Right kidney (tissue), 1 donor: ENCODE data around the gene ABCC10.
"Not testable (repeated sequence)": the region's sequence is repeated elsewhere in the genome, so short reads cannot be mapped to it uniquely, and the experiment has no call there.

ENCODE experiments used
- DNase-seq: peaks from one replicate; pipeline ENCODE4 v3.0.0-alpha.2; 2016

The ABCC10 gene

DNA sequence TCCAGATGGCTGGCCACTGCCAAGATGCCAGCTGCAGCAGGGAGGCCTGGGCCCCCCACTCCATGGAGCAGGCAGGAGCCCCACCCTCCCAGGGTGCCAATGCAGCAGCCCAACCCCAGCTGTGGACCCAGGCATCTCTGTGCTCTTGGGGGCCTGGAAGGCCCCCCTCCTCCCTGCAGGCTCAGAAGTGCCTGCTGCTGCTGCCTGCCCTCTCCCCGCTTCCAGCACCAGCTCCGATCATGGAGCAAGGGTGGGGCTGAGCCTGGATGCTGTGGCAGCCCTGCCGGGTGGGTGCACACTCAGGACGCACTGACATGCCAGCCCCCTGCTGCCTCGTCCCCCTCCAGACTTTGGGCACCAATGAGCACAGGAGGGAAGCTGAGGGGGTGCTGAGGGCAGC, 14.8 kb upstream of the ABCC10 start:
- DNase-seq, result no peak

DNA sequence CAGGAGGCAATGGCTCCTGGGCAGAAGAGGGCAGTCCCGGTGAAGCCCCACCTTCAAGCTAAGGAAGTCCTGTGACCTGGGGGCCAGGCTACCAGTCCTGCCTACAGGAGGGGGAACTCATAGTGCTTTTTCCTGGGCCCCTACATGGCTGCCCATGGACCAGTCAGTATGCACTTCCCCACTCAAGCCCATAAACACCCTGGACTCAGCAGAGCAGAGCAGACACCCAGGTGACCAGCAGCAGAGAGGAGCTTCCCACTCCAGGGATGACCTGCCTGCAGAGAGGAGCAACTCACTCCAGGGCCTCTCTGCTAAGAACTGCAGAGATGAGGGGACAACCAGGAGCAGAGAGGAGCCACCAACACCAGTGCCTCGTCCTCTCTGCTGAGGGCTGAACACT, 14.3 kb upstream of the ABCC10 start:
- no peak for DNase-seq

DNA sequence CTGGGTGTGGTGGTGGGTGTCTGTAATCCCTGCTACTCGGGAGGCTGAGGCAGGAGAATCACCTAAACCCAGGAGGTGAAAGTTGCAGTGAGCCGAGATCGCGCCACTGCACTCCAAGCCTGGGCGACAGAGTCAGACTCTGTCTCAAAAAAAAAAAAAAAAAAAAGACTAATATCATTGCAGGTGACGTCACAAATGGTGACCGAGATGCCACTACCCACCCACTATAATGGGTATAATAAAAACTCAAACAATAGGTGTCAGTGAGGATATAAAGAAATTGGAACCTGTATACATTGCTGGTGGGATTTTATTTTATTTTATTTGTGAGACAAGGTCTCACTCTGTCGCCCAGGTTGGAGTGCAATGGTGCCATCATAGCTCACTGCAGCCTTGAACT, 12.1 kb upstream of the ABCC10 start:
- DNase-seq, result not testable (repeated sequence)

DNA sequence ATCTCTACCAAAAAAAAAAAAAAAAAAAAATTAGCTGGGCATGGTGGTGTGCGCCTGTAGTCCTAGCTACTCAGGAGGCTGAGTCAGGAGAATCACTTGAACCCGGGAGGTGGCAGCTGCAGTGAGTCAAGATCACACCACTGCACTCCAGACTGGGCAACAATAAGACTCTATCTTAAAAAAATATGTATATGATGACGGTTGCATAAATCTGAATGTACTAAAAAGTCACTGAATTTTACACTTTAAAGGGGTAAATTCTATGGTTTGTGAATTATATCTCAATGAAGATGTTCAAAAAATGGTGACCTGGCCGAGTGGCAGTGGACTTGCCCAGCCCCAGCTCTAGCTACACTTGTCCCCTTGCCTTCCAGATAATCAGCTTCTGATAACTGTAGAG, 10.4 kb upstream of the ABCC10 start:
- no peak for DNase-seq

DNA sequence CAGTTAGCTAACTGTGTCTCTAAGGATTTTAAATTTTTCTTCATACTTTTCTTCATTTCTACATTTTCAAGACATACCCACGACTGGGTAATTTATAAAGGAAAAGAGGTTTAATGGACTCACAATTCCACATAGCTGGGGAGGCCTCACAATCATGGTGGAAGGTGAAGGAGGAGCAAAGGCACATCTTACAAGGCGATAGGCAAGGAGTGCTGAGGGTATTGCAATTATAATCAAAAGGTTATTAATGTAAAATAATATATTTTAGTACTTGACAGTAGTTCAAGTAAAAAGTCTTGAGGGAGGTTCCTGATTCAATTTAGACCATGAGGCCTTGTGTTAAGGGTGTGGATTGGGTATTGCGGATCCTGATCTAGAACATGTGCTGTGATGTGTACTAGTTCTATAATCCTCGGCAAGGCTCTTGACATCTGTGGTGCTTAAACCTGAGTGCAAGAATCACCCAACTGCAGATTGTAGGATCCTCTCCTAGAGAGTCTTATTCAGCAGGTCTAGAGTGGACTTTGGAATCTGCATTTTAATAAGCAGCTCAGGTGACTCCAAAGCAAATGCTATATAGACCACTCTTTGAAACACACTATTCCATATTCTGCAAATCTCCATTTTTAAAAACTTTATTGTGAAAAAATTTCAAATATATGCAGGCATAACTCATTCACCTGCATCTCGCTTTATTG, 7.2 kb upstream of the ABCC10 start:
- no peak for DNase-seq

DNA sequence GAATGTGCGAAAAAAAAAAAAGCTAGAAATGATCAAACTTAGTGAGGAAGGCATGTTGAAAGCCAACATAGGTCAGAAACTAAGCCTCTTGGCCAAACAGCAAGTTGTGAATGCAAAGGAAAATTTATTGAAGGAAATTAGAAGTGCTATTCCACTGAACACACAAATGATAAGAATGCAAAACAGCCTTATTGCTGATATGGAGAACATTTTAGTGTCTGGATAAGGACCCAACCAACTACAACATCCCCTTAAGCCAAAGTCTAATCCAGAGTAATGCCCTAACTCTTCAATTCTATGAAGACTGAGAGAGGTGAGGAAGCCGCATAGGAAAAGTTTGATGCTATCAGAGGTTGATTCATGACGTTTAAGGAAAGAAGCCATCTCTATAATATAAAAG, 5.5 kb upstream of the ABCC10 start:
- peak; percentile 7 for DNase-seq

DNA sequence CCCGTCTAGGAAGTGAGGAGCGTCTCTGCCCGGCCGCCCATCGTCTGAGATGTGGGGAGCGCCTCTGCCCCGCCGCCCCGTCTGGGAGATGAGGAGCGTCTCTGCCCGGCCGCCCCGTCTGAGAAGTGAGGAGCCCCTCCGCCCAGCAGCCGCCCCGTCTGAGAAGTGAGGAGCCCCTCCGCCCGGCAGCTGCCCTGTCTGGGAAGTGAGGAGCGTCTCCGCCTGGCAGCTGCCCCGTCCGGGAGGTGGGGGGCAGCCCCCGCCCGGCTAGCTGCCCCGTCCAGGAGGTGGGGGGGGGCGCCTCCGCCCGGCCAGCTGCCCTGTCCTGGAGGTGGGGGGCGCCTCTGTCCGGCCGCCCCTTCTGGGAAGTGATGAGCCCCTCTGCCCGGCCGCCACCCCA, 2.3 kb upstream of the ABCC10 start:
- not testable (repeated sequence) for DNase-seq

DNA sequence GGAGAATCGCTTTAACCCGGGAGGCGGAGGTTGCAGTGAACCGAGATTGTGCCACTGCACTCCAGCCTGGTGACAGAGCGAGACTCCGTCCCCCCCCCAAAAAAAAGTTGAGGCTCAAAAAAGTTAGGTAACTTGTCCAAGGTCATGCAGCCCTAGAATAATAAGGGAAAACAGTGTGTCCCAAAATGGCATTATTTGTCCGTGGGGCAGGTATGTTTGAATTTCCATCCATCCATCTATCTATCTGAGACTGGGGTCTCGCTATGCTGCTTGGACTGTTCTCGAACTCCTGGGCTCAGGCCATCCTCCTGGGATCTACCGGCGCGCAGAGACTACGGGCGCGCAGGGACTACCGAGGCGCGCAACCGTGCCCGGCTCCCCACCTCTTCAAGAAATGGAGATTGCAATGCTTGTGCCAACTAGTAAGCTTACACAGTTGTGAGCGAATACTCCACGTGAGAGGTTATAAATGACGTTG, 374 bp upstream of the ABCC10 start:
- no peak for DNase-seq

DNA sequence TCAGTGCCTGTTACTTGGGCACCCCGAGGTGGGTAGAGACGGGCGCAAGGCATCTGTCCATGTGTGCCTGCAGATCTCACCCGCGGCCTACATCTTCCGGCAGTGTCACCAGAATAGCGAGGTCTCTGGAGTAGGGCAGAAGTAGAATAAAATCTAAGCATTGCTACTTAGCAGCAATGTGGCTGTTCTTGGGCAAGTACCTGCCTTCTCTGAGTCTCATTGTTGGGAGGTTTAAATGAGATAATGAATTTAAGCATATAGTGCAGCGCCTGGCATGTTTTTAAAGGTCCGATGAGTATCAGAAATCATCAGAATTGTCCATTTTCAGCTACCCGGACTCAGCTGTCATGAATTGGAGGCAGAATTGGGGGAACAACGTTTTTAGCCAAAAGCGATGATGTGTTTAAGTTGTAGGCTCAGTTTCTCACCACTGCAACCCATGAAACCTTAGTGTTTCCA, 800 bp downstream of the ABCC10 start:
- DNase-seq, result no peak

DNA sequence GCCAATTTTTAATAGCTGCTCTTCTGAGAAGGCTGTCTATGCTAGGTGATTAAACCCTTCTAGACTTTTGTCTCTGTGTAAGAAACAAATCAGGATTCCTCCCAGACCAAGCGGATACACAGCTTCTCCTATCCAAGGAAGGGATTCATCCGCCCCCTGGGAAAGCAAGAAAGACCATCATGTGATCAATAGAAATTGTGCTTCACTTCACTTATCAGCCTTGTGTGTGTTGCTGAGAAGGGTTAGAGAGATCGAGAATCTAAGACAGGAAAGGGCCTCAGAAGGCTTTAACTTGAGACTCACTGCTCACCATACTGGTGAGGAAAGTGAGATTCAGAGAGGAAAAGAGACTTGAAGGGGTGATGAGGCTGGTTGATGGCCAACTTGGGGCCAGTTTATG, 1.5 kb downstream of the ABCC10 start:
- no peak for DNase-seq

DNA sequence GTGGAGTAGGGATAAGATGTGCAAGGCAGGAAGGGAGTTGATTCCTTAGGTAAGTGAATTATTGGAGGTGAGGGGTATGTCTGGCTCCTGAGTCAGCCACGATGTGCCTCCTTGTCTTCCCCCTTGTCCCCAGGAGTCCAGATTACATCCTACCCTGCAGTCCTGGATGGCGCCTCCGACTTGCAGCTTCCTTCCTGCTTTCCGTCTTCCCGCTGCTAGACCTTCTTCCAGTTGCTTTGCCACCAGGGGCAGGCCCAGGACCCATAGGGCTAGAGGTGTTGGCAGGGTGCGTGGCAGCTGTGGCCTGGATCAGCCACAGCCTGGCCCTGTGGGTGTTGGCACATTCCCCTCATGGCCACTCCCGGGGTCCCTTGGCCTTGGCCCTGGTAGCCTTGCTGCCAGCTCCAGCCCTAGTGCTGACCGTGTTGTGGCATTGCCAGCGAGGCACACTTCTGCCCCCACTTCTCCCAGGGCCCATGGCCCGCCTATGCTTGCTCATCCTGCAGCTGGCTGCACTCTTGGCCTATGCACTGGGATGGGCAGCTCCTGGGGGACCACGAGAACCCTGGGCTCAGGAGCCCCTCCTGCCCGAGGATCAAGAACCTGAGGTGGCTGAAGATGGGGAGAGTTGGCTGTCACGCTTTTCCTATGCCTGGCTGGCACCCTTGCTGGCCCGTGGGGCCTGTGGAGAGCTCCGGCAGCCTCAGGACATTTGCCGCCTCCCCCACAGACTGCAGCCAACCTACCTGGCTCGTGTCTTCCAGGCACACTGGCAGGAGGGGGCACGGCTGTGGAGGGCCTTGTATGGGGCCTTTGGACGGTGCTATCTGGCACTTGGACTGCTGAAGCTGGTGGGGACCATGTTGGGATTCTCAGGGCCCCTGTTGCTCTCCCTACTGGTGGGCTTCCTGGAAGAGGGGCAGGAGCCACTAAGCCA, 4.9 kb downstream of the ABCC10 start:
- DNase-seq, result no peak

DNA sequence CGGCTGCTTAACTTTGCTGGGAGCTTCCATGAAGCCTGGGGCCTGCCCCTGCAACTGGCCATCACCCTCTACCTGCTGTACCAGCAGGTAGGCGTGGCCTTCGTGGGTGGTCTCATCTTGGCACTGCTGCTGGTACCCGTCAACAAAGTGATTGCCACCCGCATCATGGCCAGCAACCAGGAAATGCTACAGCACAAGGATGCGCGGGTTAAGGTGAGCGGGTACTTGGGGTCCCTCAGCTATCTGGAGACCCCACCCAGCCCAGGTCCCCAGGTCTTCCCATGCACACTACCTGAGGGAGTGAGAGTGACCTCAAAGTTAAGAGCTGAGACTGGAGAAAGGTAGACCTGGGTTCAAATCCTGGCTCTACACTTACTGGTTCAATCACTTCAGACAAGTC, 5.8 kb downstream of the ABCC10 start:
- DNase-seq, result no peak

DNA sequence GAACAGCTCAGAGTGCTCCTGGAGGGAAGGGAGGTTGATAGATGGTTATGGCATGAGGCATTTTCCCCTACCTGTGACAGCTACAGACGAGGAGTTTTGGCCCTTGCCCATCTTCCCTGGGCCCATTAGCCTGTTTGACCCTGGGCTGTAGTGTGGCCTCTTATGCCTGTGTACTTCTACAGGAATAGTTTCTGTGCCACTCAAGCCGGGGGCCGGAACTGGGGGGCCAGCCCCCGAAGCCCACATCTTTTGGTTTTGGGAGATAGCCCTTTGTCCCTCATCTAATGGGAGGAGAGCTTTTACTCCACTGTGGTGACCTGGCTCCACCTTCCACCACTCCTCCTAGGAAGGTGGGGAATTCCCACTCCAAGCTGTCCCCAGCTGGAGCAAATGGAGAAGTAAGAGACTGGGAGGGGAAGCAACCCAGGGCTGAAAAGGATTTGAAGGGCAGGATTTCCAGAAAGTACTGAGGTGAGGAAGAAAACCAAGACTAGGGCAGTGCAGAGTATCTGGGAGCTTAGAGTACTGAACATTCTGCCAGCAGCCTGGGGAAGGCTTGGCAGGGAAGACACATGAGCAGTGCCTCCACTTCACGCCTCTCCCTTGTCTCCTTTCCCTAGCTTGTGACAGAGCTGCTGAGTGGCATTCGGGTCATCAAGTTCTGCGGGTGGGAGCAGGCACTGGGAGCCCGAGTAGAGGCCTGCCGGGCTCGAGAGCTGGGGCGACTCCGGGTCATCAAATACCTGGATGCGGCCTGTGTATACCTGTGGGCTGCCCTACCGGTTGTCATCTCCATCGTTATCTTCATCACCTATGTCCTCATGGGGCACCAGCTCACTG, 6.9 kb downstream of the ABCC10 start:
- DNase-seq, result no peak

DNA sequence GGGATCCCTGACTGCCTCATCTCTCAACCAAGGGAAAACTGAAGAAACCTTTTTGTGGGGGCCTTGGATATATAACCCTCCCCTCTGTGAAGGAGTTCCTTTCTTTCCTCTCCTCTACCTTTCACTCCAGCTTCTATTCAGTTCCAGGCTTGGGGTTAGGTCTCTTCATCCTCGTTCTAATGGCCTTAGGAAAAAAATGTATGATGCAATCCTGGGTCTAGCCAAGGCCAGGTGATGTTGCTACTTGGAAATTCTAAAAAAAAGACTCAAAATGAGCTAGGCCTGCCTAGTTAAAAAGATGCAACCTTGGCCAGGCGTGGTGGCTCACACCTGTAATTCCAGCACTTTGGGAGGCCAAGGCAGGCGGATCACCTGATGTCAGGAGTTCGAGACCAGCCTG, 7.6 kb downstream of the ABCC10 start:
- DNase-seq, result no peak

DNA sequence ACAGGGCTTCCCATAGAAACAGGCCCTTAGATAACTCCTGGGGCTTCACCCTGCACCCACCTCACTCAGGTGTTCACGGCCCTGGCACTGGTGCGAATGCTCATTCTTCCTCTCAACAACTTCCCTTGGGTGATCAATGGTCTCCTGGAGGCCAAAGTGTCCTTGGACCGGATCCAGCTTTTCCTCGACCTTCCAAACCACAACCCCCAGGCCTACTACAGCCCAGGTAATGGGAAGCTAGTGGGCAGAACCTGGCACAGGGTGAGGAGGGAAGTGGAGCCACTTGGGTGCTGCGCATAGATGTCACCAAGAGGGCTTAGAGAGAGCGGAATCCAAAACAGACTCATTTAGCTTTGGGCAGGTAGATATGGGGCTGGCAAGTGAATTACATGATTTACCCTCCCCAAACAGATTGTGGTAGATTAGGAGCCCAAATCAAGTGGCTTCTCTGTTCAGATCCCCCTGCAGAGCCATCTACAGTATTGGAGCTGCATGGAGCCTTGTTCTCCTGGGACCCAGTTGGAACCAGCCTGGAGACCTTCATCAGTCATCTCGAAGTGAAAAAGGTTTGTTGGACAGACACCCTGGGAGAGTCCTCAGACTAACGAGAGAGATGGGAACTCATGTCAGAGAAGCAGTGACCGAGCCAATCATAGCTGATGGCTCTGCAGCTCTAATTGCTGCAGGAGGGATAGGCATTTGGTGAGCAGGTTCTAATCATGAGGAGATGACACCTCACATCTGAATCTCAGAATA, 8.5 kb downstream of the ABCC10 start:
- no peak for DNase-seq

DNA sequence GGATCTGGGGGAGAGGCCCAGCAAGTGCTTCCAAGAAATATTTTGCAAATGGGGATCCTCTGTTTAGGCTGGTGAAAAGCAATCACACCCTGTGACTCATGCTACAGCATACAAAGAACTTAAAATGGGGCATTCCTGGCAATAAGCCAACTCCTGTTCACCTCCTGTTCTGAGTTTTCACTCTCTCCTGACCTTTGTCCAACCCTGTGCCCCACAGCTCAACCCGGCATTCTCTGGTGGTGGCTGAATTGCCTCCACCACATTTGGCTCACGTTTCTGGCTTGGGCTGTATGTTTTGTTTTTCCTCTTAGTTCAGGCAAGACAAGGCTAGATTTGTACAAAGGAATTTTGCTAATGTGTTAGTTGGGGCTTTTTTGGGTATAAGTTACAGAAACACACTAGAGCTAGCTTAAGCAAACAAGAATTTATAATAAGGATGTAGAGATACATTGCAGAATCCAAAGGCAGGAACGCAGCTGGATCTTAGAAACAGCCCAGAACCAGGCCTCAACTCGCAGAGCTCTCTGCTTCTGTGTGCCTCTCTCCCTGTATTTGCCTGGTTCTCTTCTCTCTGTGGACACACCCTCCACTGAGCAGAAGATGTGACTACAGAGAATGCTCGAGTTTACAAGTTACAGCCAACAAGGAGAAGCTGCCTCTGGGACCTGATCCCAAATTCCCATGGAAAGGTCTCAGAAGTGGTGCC, 9.4 kb downstream of the ABCC10 start:
- peak; percentile 33 for DNase-seq

DNA sequence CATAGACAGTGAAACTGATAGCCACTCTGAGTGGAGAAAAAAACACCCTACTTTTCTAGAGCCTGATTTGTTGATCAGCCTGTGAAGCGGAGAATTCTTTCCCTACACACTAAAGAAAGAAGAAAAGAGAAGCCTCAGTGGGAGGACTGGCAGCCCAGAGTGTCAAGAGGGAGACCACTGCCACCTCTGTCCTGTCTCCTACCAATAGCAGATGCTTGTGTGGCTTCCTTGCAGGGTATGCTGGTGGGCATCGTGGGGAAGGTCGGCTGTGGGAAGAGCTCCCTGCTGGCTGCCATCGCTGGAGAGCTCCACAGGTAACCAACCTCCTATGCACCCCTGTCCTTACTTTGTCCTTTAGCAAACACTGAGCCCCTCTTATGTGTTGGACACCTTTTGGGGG, 10.4 kb downstream of the ABCC10 start:
- peak; percentile 6 for DNase-seq

DNA sequence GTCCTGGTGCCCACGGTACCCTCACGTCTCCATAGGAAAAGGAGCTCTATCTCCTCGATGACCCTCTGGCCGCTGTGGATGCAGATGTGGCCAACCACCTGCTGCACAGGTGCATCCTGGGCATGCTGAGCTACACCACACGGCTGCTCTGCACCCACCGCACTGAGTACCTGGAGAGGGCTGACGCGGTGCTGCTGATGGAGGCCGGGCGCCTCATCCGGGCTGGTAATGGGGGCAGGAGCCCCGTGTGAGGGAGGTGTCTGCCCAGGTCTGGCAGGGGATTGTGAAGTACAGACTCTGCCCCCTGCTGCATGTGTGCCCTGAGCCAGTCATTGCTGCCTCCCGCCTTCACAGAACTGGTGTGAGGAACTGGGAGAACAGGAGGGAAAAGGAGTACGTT, 15.6 kb downstream of the ABCC10 start:
- no peak for DNase-seq

DNA sequence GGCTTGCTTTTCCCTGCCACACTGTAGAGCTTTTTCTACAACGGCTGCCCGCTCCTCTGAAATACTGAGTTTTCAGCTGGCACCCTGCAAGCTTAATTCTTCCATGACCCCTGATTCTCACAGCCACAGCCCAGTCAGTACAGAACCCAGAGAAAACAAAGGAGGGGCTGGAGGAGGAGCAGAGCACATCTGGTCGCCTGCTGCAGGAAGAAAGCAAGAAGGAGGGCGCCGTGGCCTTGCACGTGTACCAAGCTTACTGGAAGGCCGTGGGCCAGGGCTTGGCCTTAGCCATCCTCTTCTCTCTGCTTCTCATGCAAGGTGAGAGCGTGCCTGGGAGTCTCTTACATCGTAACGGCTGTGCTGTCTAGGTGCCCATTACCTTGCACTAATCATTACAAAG, 16.7 kb downstream of the ABCC10 start:
- DNase-seq, result no peak

DNA sequence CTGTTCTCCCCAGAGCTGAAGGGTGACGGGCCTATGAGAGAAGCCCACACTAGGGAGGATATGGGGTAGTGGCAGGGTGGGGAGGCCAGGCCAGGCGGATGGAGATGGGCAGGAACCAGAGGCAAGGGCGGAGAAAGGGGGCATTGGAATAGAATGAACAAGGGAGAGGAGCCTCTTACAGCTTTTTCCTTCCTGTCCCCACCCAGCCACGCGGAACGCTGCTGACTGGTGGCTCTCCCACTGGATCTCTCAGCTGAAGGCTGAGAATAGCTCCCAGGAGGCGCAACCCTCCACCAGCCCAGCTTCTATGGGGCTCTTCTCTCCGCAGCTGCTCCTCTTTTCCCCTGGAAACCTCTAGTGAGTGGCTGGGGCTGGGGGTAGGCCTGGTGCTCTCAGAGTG, 17.2 kb downstream of the ABCC10 start:
- no peak for DNase-seq

DNA sequence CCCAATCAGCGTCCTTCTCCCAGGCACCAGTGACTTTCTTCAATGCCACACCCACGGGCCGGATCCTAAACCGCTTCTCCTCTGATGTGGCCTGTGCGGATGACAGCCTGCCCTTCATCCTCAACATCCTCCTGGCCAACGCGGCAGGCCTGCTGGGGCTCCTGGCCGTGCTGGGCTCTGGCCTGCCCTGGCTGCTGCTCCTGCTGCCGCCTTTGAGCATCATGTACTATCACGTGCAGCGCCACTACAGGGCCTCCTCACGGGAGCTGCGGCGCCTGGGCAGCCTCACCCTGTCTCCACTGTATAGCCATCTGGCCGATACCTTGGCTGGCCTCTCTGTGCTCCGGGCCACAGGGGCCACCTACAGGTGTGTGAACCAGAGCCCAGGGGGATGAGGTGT, 18.2 kb downstream of the ABCC10 start:
- DNase-seq, result no peak
